GM08714 (cell line): Measurements from ENCODE around the gene ATP1A3.
"Not testable (repeated sequence)": the region's sequence is repeated elsewhere in the genome, so short reads cannot be mapped to it uniquely, and the experiment has no call there.

ENCODE experiments used
- H3K4me3 ChIP-seq: fragments of 200-500 bp; sonication (Bioruptor generic); 2 replicates; pipeline ENCODE4 v1.5.1; 2014; ENCODE audit warnings: mild to moderate bottlenecking, low read length, inconsistent platforms
- ZNF274 ChIP-seq: IDR thresholded peaks from 2 replicates; pipeline ENCODE4 v1.6.1; 2012; ENCODE audit warnings: mild to moderate bottlenecking, low read depth, low read length

The ATP1A3 gene

DNA sequence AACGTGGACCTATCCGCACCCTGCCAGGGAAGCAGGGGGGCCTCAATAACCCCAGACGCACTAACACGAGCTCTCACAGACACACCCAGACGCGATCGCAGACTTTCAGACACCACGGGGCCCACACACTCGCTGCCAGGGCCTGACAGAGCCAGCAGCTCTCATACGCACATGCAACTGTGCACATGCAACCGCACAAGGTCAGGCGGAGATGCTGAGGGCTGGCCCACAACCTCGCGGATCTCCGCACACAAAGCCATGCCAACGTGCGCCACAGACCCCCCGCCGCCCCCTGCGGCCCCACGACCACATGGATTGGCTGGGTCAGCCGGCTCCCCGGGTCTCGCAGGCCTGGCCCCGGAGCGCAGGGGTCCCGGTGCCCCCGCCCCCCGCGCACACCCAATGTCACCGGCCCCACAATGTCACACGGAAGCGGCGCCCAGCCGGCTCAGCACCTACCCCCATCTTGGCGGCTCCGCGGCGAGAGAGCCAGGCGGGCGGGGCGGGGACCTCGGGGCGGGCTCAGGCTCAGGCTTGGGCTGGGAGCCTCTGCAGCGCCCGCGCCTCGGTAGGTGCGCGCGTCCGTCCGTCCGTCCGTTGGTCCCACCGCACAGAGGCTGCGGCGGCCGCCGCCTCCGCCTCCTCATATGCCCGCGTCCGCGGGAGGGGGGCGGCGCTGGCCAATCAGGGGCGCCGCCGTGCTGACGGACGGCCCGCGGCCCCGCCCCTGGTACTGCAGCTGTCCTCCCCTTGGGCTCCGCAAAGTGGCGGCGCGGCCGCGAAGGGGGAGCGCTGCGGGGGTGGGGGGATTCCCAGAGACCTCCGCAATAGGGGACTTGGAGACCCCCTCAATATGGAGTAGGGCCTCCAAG is at the start of gene ATP1A3:
TSS of gene ATP1A3 (minus strand) at position 619 of the 872 bp plus-strand sequence. CDS start at position 465, 154 bp downstream.
- H3K4me3 ChIP-seq, result peak within 1 kb of the TSS; percentile 12; the same call in 1 of the 2 replicates
- TF ChIP-seq ZNF274, result no peak

DNA sequence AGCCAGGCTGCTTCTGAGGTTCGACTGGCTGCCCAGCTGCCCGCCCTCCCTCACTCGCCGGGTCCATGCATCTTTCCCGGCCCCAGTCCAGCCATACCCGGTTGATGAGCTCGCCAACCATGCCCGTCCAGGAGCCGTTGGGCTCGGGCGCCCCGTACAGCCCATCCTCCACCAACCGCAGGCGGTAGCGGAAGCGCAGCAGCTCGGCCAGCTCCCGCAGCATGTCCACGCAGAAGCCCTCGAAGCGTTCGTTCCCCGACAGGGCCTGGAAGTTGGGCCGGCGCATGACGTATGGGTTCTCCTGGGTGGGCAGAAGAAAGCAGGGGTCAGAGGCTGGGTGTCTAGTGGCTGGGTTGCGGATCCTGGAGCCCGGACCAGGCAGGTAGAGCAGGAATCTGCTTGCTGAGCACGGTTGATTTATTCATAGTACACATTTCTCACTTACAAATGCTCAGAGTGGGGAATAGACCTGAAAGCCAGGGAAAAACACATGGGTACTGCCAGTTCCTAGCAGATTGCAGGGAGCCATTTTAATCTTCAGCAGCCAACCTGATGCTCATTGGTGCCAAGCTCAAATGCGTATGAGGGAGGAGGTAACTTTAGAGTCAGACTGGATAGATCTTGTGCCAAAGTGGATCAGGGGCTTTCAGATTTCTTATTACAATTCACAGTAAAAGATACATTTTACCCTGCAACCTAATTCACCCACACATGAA is 48.6 kb upstream of the ATP1A3 start:
- no peak overlapping the region for H3K4me3 ChIP-seq
- TF ChIP-seq ZNF274, result no peak

DNA sequence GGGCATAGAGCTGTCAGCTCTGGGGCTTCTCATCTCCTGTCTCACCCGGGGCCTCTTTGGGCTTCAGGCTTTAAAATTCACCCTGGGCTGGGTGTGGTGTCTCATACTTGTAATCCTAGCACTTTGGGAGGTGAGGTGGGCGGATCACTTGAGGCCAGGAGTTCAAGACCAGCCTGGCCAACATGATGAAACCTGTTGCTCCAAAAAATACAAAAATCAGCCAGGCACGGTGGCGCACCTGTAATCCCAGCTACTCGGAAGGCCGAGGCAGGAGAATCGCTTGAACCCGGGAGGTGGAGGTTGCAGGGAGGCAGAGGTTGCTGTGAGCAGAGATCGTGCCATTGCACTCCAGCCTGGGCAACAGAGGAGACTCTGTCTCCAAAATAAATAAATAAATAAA is 46.5 kb upstream of the ATP1A3 start:
- H3K4me3 ChIP-seq, result not testable (repeated sequence)

DNA sequence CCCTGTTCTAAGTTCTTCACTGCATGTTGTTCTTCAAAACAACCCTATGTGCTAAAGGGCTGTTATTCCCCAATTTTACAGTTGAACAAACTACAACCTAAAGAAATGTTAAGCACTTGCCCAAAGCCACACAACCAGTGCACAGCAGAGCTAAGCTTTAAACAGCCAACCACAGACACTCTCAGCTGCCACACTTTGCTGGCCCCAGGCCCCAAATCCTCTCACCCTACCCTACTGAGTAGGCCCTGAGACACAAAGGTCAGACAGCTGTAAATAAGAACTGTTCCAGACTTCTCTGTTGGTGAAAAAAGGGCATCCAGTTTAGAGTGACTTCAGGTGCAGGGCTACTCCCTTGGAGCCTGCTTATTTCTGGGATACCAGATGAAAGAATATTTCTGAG is 46.0 kb upstream of the ATP1A3 start:
- H3K4me3 ChIP-seq, result no peak overlapping the region
- TF ChIP-seq ZNF274, result no peak

DNA sequence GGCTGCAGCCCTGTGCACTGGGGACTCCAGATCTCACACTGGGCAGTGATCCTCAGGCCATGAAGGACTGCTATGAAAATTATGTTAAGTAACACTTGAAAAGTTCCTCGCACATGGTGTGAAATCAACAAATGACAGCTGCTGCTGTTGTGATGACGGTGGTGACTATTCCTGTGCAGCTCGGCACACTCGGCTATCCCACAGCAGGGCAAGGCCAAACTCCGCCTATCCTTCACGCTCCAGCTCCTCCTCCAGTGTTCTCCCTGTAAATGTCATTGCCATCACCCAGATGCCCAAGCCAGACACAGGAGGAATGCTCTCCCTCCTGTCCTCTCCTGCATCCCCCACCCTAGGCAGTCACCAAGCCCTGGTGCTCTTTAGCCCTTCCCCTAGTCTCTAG is 44.6 kb upstream of the ATP1A3 start:
- no peak for TF ChIP-seq ZNF274
- H3K4me3 ChIP-seq, result no peak overlapping the region

DNA sequence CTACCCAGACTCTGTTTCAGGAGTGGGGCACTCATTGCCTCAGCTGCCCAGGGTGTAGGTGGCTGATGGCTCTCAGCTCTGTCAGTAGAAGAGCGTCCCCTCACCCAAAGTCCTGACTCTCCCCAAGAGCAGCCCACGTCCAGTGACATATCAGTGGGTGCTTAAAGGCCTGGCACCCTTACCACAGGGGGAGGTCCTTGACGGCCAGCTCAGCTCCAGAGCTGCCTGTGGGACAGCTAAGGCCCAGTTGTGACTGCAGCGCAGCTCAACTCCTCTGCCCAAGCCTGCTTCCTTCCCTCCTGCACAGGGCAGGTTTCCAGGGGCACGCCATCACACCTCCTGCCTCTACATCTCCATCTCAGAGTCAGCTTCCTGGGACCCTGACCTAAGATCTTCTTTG is 43.6 kb upstream of the ATP1A3 start:
- TF ChIP-seq ZNF274, result no peak
- no peak overlapping the region for H3K4me3 ChIP-seq

DNA sequence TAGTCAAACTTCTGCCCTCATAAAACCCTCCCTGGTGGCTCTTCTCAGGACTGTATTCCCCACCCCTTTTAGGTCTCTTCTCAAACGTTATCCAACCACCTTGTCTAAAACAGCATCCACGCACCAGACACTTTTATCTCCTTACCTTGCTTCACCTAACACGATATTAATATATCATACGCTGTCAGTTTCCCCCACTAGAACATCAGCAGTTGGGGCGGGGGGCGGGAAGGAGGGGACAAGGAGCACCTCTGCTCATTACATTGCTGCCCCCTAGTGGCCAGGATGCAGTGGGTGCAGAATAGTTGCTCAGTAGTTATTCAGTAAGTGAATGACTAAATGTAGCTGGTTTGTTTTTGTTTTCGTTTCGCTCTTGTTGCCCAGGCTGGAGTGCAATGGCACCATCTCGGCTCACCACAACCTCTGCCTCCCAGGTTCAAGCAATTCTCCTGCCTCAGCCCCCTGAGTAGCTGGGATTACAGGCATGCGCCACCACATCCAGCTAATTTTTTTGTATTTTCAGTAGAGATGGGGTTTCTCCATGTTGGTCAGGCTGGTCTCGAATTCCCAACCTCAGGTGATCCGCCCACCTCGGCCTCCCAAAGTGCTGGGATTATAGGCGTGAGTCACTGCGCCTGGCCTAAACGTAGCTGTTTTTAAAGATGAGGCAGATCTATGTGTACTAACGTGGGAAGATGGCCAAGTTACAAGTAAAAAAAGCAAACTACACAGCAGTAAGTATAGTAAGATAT is 40.8 kb upstream of the ATP1A3 start:
- H3K4me3 ChIP-seq, result not testable (repeated sequence)

DNA sequence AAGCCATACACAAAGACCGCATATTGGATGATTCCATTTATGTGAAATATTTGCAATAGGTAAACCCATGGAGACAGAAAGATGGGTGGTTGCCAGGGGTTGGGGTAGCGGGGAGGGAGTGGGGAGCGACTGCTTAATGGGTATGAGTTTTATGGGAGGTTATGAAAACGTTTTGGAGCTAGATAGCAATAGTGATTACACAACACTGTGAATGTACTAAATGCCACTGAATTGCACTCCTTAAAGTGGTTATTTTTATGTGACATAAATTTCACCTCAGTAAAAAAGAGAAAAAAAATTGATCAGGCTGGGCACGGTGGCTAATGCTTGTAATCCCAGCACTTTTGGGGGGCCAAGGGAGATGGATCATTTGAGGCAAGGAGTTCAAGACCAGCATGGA is 39.4 kb upstream of the ATP1A3 start:
- TF ChIP-seq ZNF274, result no peak
- H3K4me3 ChIP-seq, result no peak overlapping the region

DNA sequence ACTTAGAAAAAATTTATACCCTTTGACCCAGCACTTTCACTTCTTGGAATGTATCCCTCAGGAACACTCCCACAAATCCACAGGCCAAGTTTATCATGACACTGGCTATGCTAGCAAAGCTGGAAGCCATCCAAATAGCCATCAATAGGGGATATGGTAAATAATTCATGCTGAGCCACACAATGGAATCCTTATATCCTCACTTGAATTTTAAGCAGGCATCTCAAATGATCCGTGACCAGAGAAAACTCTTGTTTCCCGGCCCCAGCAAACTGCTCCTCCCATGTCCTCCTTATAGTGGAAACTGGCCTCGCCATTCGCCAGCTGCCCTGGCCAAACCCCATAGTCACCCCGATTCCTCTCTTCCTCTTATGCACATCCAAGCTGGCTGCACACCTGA is 38.4 kb upstream of the ATP1A3 start:
- no peak overlapping the region for H3K4me3 ChIP-seq
- TF ChIP-seq ZNF274, result no peak

DNA sequence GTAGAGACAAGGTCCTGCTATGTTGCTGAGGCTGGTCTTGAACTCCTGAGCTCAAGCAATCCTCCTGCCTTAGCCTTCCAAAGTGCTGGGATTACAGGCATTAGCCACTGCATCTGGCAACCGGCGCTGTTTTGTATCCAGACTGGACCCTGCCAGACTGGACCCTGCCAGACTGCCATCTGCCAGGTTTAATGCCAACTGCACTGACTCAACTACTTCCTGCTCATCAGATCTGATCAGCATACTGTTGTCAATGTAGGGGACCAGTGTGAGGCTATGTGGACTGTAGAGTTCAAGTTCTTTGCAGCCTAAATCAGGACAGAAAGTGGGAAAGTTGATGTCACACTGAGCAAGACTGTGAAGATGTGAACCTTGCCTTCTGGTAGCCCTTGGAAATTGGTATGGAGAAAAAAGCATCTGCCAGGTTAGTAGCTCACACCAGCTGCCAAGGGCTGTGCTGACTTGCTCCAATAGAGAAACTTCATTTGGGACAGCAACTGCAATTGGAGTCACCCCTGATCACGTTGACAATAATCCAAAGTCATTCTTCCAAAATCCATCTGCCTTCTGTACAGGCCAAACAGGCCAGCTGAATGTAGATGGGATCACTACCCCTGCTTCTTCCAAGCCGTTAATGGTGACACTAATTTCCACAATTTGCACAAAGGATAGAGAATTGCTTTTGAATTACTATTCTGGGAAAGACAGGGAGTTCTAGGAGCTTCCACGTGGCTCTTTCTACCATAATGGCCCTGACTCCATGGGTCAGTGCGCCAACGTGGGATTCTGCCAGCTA is 36.8 kb upstream of the ATP1A3 start:
- no peak overlapping the region for H3K4me3 ChIP-seq
- TF ChIP-seq ZNF274, result no peak

DNA sequence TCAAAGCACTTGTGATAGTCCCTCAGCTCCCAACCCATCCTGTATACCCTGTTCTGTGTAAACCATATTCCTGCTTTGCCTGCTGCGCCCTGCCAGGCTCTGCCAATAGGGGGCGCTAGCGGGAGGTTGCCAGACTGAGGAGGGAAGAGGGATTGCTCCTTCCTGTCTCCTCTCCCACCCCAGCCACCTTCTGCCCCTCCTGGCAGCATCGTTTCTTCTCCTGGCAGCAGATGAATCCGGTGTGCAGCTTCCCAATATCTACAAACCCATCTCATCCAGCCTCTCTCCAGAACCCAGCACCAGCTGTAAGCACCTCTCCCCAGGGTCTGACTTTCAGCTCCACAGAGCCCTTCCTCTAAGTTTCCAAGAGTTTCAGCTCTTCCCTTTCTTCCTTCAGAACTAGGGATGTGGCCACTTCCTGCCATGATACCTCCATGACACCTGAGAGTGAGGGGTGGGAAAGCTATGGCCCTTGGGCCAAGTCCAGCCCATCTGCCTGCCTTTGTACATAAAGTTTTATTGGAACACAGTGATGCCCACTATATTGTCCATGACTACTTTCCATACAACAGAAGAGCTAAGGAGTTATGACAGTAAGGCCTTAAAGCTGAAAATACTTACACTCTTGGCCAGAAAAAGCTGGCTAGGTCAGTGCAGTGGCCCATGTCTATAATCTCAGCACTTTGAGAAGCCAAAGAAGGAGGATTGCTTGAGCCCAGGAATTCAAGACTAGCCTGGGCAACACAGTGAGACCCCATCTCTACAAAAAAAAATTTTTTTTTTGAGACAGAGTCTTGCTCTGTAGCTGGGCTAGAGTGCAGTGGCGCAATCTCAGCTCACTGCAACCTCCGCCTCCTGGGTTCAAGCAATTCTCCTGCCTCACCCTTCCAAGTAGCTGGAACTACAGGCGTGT is 34.5 kb upstream of the ATP1A3 start:
- TF ChIP-seq ZNF274, result no peak
- no peak overlapping the region for H3K4me3 ChIP-seq

DNA sequence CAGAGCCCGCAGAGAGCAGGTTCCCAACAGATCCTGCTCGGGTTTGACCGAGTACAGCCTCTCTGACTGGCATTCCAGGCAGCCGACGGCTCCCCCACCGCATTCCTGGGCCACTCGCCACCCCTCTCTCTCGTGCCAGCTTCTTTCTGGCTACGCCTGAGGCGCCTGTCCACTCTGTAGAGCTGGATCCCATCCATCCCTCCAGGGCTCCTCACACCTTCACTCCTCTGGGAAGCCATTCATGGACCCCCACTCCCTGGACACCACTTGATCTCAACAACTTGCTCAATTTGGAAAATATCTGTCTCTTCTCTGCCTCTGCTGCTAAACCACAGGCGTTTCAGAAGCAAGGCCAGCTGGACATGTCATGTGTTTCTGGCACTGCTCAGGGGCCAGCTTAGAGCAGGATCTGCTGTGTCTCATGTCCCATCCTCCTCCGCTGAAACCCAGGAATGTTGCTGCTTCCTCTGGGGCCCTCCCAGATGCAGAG is 30.6 kb upstream of the ATP1A3 start:
- TF ChIP-seq ZNF274, result no peak
- H3K4me3 ChIP-seq, result no peak overlapping the region

DNA sequence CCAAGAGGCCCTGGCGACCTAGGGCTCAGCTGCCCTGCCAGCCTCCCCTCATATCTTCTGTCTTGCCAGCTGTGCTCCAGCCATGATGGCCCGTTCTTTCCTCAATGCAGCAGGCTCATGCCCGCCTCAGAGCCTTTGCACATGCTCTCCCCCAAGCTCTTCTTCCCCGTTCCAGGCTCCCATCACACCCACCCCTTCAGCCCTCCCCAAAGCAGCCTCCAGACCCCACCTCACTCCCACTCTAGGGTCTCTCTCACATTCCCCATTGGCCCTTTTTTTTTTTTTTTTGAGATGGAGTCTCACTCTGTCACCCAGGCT is 29.9 kb upstream of the ATP1A3 start:
- TF ChIP-seq ZNF274, result no peak
- no peak overlapping the region for H3K4me3 ChIP-seq
